ENCODE results near the gene SIM2.

Gene SIM2

GRCh38 chr21:36661511-36662309 lies 37.2 kb upstream of the SIM2 start:
- Histone ChIP-seq H3K79me2 (ENCODE audit: control insufficient read depth, low read length) (no peaks in the 10 kb centered on the region), H3K27me3 (ENCODE audit: control insufficient read depth, low read length) (0 out of 2 replicates have a peak, but pooled peaks cover 2% of the 10 kb centered on the region), H3K4me3 (ENCODE audit: low read length) (no peak overlapping the region), H3K27ac (ENCODE audit: low read depth, low read length) (no peak overlapping the region), H3F3A (ENCODE audit: control insufficient read depth, insufficient read depth) (no peaks in the 10 kb centered on the region), H3K9me2 (replicated peaks; ENCODE audit: control insufficient read depth, low read length) (no peaks in the 10 kb centered on the region), H4K20me1 (ENCODE audit: control insufficient read depth, insufficient read depth, low read depth, low read length) (no peaks in the 10 kb centered on the region), H3K4me2 (ENCODE audit: low read length) (no peak overlapping the region), H3K4me1 (ENCODE audit: control insufficient read depth, low read length) (no peaks in the 10 kb centered on the region), H3K36me3 (ENCODE audit: control insufficient read depth, low read length) (no peaks in the 10 kb centered on the region), H3K9me3 (ENCODE audit: control insufficient read depth, insufficient read depth, low read length) (no peaks in the 10 kb centered on the region)
- TF ChIP-seq CTCF (IDR thresholded peaks at IDR 0.05; ENCODE audit: low read depth, low read length, poor library complexity, severe bottlenecking): no peak
- no peak for TF ChIP-seq EZH2phosphoT487 (IDR thresholded peaks at IDR 0.05; ENCODE audit: borderline replicate concordance, low read length)

- no peaks in the 10 kb centered on the region for H3K36me3 ChIP-seq (ENCODE audit: control insufficient read depth, low read length)
- no peak for TF ChIP-seq CTCF (IDR thresholded peaks at IDR 0.05; ENCODE audit: low read depth, low read length, poor library complexity, severe bottlenecking)
- TF ChIP-seq EZH2phosphoT487 (IDR thresholded peaks at IDR 0.05; ENCODE audit: borderline replicate concordance, low read length): no peak
- no peaks in the 10 kb centered on the region for H4K20me1 ChIP-seq (ENCODE audit: control insufficient read depth, insufficient read depth, low read depth, low read length)
- no peak overlapping the region for H3K4me2 ChIP-seq (ENCODE audit: low read length)
- no peaks in the 10 kb centered on the region for H3K79me2 ChIP-seq (ENCODE audit: control insufficient read depth, low read length)
- 0 out of 2 replicates have a peak, but pooled peaks cover 2% of the 10 kb centered on the region for H3K27me3 ChIP-seq (ENCODE audit: control insufficient read depth, low read length)
- H3K9me3 ChIP-seq (ENCODE audit: control insufficient read depth, insufficient read depth, low read length): no peaks in the 10 kb centered on the region
- H3K27ac ChIP-seq (ENCODE audit: low read depth, low read length): no peak overlapping the region
- no peaks in the 10 kb centered on the region for H3K9me2 ChIP-seq (replicated peaks; ENCODE audit: control insufficient read depth, low read length)
- H3K4me1 ChIP-seq (ENCODE audit: control insufficient read depth, low read length): no peaks in the 10 kb centered on the region
- no peaks in the 10 kb centered on the region for H3F3A ChIP-seq (ENCODE audit: control insufficient read depth, insufficient read depth)
- no peak overlapping the region for H3K4me3 ChIP-seq (ENCODE audit: low read length)
Observed at GRCh38 chr21:36663033-36663855, 35.7 kb upstream of the SIM2 start.

GRCh38 chr21:36664662-36664990 lies 34.3 kb upstream of the SIM2 start:
- Histone ChIP-seq H3F3A (ENCODE audit: control insufficient read depth, insufficient read depth) (no peaks in the 10 kb centered on the region), H3K79me2 (ENCODE audit: control insufficient read depth, low read length) (no peaks in the 10 kb centered on the region), H3K9me3 (ENCODE audit: control insufficient read depth, insufficient read depth, low read length) (no peaks in the 10 kb centered on the region), H3K27ac (ENCODE audit: low read depth, low read length) (no peak overlapping the region), H3K4me3 (ENCODE audit: low read length) (no peak overlapping the region), H3K4me1 (ENCODE audit: control insufficient read depth, low read length) (no peaks in the 10 kb centered on the region), H4K20me1 (ENCODE audit: control insufficient read depth, insufficient read depth, low read depth, low read length) (no peaks in the 10 kb centered on the region), H3K27me3 (ENCODE audit: control insufficient read depth, low read length) (0 out of 2 replicates have a peak, but pooled peaks cover 2% of the 10 kb centered on the region), H3K4me2 (ENCODE audit: low read length) (no peak overlapping the region), H3K36me3 (ENCODE audit: control insufficient read depth, low read length) (no peaks in the 10 kb centered on the region), H3K9me2 (replicated peaks; ENCODE audit: control insufficient read depth, low read length) (no peaks in the 10 kb centered on the region)
- no peak for TF ChIP-seq EZH2phosphoT487 (IDR thresholded peaks at IDR 0.05; ENCODE audit: borderline replicate concordance, low read length)
- no peak for TF ChIP-seq CTCF (IDR thresholded peaks at IDR 0.05; ENCODE audit: low read depth, low read length, poor library complexity, severe bottlenecking)

Measured in DOHH2 (cell line).